ENCODE data around the gene MDM4.

Gene MDM4

DNA sequence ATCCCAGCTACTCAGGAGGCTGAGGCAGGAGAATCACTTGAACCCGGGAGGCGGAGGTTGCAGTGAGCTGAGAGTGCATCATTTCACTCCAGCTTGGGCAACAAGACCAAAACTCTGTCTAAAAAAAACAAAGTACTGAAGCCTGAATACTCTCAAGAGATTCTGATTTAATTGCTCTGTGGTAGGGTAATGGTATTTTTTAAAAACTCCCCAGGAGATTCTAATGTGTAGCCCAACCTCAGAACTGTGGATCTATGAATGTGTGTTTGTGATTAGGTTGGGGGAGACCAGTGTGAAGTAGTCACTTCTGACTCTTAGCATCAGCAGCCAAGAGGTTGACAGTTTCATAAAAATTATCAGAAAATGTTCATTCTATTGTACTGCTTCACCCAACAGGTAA, 43.5 kb upstream of the MDM4 start:
- H3K4me3 ChIP-seq (ENCODE audit: low read depth, low read length): no peak overlapping the region
- no peak for DNase-seq (ENCODE audit: low read depth)
- TF ChIP-seq, protein P1, sequence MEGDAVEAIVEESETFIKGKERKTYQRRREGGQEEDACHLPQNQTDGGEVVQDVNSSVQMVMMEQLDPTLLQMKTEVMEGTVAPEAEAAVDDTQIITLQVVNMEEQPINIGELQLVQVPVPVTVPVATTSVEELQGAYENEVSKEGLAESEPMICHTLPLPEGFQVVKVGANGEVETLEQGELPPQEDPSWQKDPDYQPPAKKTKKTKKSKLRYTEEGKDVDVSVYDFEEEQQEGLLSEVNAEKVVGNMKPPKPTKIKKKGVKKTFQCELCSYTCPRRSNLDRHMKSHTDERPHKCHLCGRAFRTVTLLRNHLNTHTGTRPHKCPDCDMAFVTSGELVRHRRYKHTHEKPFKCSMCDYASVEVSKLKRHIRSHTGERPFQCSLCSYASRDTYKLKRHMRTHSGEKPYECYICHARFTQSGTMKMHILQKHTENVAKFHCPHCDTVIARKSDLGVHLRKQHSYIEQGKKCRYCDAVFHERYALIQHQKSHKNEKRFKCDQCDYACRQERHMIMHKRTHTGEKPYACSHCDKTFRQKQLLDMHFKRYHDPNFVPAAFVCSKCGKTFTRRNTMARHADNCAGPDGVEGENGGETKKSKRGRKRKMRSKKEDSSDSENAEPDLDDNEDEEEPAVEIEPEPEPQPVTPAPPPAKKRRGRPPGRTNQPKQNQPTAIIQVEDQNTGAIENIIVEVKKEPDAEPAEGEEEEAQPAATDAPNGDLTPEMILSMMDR (IDR thresholded peaks at IDR 0.05; ENCODE audit: low read depth, low read length, missing control alignments): no peak

DNA sequence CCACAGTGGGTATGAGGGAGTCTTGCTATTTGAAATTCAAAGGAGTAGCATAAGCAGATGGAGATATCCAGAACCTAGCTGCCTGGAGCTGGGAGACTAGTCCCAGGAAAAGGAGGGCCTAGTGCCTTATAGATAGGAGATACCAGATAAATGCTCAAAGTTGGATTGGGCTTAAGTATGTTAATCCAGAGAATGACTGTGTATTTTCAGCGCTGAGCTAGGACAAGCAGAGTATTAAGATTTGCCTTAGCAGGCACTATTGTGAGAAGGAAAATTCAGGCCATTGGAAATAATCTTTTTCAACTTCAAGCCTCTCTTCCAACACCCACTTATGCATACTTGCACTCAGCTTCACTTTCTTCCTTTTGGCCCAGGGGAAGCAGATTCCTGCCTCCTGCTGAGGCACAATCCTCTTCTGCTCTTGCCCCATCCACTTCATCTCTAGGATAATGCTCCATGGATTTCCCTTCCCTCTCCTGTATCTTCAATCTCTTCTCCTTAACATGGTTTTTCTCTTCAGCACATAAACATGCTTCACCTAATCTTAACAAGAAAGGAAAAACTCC, 42.7 kb upstream of the MDM4 start:
- no peak overlapping the region for H3K4me3 ChIP-seq (ENCODE audit: low read depth, low read length)
- no peak for DNase-seq (ENCODE audit: low read depth)
- TF ChIP-seq, protein P1 (IDR thresholded peaks at IDR 0.05; ENCODE audit: low read depth, low read length, missing control alignments): no peak

DNA sequence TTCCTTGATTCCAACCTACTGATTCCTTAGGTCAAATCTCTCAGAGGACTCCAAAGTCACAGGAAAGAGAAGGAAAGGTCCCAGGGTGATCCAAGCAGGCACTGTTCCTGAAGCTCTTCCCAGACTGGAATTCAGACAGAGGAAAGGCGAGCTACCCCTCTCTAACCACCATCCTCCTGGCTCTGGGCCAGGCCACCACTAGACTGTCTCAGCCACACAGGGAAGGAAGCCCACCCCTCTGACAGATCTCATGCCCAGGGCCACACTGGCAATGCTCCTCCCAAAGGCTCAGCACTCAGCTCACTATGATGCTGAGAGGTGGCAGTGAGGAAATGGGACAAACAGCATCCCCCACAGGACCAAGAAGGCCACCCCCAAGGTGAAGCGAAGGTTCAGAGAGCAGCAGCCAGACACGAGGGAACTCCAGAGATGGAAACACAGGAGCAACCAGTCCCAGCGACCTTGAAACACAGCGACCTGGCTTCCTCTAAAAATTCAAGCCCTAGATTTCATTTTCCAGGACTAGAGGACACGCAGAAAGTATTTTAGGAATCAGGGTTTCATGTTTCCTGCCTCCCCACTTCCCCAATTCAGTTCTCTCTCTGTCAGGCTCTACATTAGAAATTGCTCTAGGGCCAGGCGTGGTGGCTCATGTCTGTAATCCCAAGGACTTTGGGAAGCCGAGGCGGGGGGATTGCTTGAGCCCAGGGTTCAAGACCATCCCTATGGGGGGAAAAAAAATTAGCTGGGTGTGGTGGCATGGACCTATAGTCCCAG, 40.4 kb upstream of the MDM4 start:
- no peak overlapping the region for H3K4me3 ChIP-seq (ENCODE audit: low read depth, low read length)
- TF ChIP-seq, protein P1 (IDR thresholded peaks at IDR 0.05; ENCODE audit: low read depth, low read length, missing control alignments): no peak
- no peak for DNase-seq (ENCODE audit: low read depth)

DNA sequence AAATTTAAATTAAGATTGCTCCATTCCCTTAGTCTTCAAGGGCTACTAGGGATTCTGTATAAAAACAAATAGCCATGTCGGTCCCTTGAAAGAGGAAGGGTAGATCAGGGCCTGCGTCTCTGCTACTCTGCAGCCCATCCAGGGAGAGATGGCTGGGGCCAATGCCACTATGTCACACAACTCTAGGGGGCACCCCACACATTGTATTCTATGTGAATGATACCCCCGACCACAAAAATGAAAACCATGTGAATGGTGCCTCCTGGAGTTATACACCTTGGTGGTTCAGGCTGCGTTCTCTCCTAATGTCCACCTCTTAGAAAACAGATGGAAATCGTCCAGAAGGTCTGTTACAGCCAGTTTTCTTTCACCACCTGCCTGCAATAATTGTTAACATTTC, 39.6 kb upstream of the MDM4 start:
- TF ChIP-seq, protein P1 (IDR thresholded peaks at IDR 0.05; ENCODE audit: low read depth, low read length, missing control alignments): no peak
- no peak overlapping the region for H3K4me3 ChIP-seq (ENCODE audit: low read depth, low read length)
- no peak for DNase-seq (ENCODE audit: low read depth)

DNA sequence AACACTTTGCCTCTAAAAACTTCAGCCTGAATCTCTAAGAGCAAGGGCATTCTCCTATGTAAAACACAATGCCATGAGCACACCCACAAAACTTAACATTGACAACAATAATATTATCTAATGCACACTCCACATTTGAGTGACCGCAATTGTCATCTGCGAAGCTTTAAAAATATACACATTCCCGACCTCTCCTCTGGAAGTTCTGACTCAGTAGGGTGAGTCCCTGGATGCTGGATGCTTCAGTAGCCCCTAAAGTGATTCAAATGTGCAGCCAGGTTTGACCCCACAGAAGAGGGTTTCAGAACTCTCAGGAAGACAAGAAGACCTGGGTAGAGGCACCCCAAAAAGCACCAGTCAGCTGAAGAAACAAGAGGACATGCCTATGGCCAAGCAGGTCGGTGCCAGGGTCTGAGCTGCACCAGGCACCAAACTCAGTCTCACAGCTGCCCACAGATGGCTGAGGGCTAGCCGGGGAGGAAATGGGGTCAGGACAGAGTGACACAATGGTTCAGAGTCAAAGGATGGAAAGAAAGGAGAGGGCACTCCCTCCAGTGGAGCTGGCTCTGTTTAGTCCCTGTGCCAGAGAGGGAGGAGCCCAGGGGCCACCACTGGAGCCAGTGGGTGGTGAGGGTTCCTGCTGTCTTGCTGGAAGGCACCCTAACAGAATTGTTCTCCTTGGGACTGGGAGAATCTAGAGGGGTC, 39.0 kb upstream of the MDM4 start:
- no peak overlapping the region for H3K4me3 ChIP-seq (ENCODE audit: low read depth, low read length)
- TF ChIP-seq, protein P1 (IDR thresholded peaks at IDR 0.05; ENCODE audit: low read depth, low read length, missing control alignments): no peak
- no peak for DNase-seq (ENCODE audit: low read depth)

DNA sequence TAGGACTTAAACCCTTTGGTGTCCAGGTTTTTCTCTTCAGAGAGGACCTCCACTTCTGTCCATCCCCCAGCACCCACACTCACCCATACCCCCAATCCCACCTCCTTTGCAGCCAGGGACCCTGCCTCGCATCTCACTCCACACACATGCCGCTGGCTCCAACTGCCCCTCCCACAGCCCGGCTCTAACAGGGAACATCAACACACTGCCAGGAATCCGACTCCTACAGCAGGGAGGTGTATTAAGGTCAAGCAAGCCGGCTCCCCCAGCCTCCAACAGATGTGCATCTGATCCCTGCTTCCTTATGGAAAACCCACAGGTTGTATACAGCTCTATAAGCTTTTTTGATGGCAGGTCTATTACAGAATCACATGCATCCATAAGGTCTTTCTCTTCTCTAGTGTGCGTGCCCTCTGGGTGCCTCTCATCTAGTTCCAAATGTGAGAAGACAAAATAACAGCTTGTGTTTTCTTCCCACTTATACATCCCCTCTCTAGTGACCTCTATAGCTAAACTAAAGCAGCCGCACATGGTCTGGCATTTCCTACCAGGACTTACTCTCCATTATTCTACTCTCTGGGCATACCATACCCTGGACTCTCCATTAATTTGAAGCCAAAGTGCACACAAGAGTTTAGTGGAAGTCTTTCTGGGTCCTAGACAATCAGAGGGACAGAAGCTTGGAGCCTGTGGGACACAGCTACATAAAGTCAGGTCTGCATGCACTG, 37.9 kb upstream of the MDM4 start:
- no peak overlapping the region for H3K4me3 ChIP-seq (ENCODE audit: low read depth, low read length)
- TF ChIP-seq, protein P1 (IDR thresholded peaks at IDR 0.05; ENCODE audit: low read depth, low read length, missing control alignments): no peak
- DNase-seq (ENCODE audit: low read depth): no peak

Measured in GM12864 (cell line).